ENCODE results near the gene RFX4.
"Not testable (repeated sequence)": the region's sequence is repeated elsewhere in the genome, so short reads cannot be mapped to it uniquely, and the experiment has no call there.

RFX4 gene

GRCh38 chr12:106602076-106602475 lies 19.3 kb downstream of the RFX4 start:
- Histone ChIP-seq H3K4me3 (ENCODE audit: control insufficient read depth in 1 of 7, extremely low read depth in 1 of 7, insufficient read depth in 4 of 7, low read depth in 2 of 7, low read length in 6 of 7) (no peak overlapping the region), H3K27me3 (replicated peaks in 2 of 5; ENCODE audit: control insufficient read depth in 4 of 5, insufficient read depth in 5 of 5, low read length in 4 of 5) (peaks cover 3 to 61% (median 14%) of the 10 kb centered on the region in 5 experiments), H3K27ac (ENCODE audit: insufficient read depth in 1 of 2, low read depth in 1 of 2, low read length in 2 of 2, poor library complexity in 1 of 2, severe bottlenecking in 2 of 2) (no peak overlapping the region), H3K4me1 (ENCODE audit: control extremely low read depth in 1 of 4, control insufficient read depth in 4 of 4, insufficient read depth in 4 of 4, low read length in 3 of 4) (no peaks in the 10 kb centered on the region), H3K9me3 (ENCODE audit: control extremely low read depth in 1 of 5, control insufficient read depth in 4 of 5, insufficient read depth in 2 of 5, low read depth in 1 of 5, low read length in 4 of 5) (no peaks in the 10 kb centered on the region), H3K36me3 (ENCODE audit: control insufficient read depth in 4 of 4, insufficient read depth in 4 of 4, low read length in 3 of 4) (no peaks in the 10 kb centered on the region)
- ChIA-PET POLR2A (no interaction called here), CTCF (no interaction called here)
- DNase-seq = no peak
- WGBS (ENCODE audit: insufficient coverage) = 95% methylated on average over 4 of the region's 4 CpGs

GRCh38 chr12:106605254-106605653 lies 22.4 kb downstream of the RFX4 start:
- H3K4me1 ChIP-seq (ENCODE audit: control extremely low read depth in 1 of 4, control insufficient read depth in 4 of 4, insufficient read depth in 4 of 4, low read length in 3 of 4) = no peaks in the 10 kb centered on the region
- no peak overlapping the region for H3K4me3 ChIP-seq (ENCODE audit: control insufficient read depth in 1 of 7, extremely low read depth in 1 of 7, insufficient read depth in 4 of 7, low read depth in 2 of 7, low read length in 6 of 7)
- ChIA-PET POLR2A (no interaction called here), CTCF (no interaction called here)
- WGBS (ENCODE audit: insufficient coverage) = 100% methylated on average over 2 of the region's 2 CpGs
- no peak for DNase-seq
- H3K36me3 ChIP-seq (ENCODE audit: control insufficient read depth in 4 of 4, insufficient read depth in 4 of 4, low read length in 3 of 4) = no peaks in the 10 kb centered on the region
- H3K27me3 ChIP-seq (replicated peaks in 2 of 5; ENCODE audit: control insufficient read depth in 4 of 5, insufficient read depth in 5 of 5, low read length in 4 of 5) = peaks cover 0 to 42% (median 8%) of the 10 kb centered on the region in 5 experiments
- peaks cover 0 to 1% (median 0%) of the 10 kb centered on the region in 5 experiments for H3K9me3 ChIP-seq (ENCODE audit: control extremely low read depth in 1 of 5, control insufficient read depth in 4 of 5, insufficient read depth in 2 of 5, low read depth in 1 of 5, low read length in 4 of 5)
- no peak overlapping the region for H3K27ac ChIP-seq (ENCODE audit: insufficient read depth in 1 of 2, low read depth in 1 of 2, low read length in 2 of 2, poor library complexity in 1 of 2, severe bottlenecking in 2 of 2)

- H3K27me3 ChIP-seq (replicated peaks in 2 of 5; ENCODE audit: control insufficient read depth in 4 of 5, insufficient read depth in 5 of 5, low read length in 4 of 5); H3K4me1 ChIP-seq (ENCODE audit: control extremely low read depth in 1 of 4, control insufficient read depth in 4 of 4, insufficient read depth in 4 of 4, low read length in 3 of 4); POLR2A ChIA-PET; CTCF ChIA-PET; H3K36me3 ChIP-seq (ENCODE audit: control insufficient read depth in 4 of 4, insufficient read depth in 4 of 4, low read length in 3 of 4); H3K27ac ChIP-seq (ENCODE audit: insufficient read depth in 1 of 2, low read depth in 1 of 2, low read length in 2 of 2, poor library complexity in 1 of 2, severe bottlenecking in 2 of 2); H3K4me3 ChIP-seq (ENCODE audit: control insufficient read depth in 1 of 7, extremely low read depth in 1 of 7, insufficient read depth in 4 of 7, low read depth in 2 of 7, low read length in 6 of 7): not testable (repeated sequence)
- peaks cover 2 to 28% (median 7%) of the 10 kb centered on the region in 5 experiments for H3K9me3 ChIP-seq (ENCODE audit: control extremely low read depth in 1 of 5, control insufficient read depth in 4 of 5, insufficient read depth in 2 of 5, low read depth in 1 of 5, low read length in 4 of 5)
- WGBS (ENCODE audit: insufficient coverage) = 92% methylated on average over 4 of the region's 5 CpGs
- DNase-seq = peak in 1 of 3 donors; percentile 1
Measured at GRCh38 chr12:106620588-106620987, 37.8 kb downstream of the RFX4 start.

- Histone ChIP-seq H3K27me3 (replicated peaks in 2 of 5; ENCODE audit: control insufficient read depth in 4 of 5, insufficient read depth in 5 of 5, low read length in 4 of 5) (peaks cover 0 to 6% (median 0%) of the 10 kb centered on the region in 5 experiments), H3K4me3 (ENCODE audit: control insufficient read depth in 1 of 7, extremely low read depth in 1 of 7, insufficient read depth in 4 of 7, low read depth in 2 of 7, low read length in 6 of 7) (no peak overlapping the region), H3K36me3 (ENCODE audit: control insufficient read depth in 4 of 4, insufficient read depth in 4 of 4, low read length in 3 of 4) (no peaks in the 10 kb centered on the region), H3K9me3 (ENCODE audit: control extremely low read depth in 1 of 5, control insufficient read depth in 4 of 5, insufficient read depth in 2 of 5, low read depth in 1 of 5, low read length in 4 of 5) (peaks cover 2 to 13% (median 3%) of the 10 kb centered on the region in 5 experiments), H3K4me1 (ENCODE audit: control extremely low read depth in 1 of 4, control insufficient read depth in 4 of 4, insufficient read depth in 4 of 4, low read length in 3 of 4) (no peaks in the 10 kb centered on the region), H3K27ac (ENCODE audit: insufficient read depth in 1 of 2, low read depth in 1 of 2, low read length in 2 of 2, poor library complexity in 1 of 2, severe bottlenecking in 2 of 2) (no peak overlapping the region)
- DNase-seq = no peak
- ChIA-PET CTCF (no interaction called here), POLR2A (no interaction called here)
Measured at GRCh38 chr12:106625976-106626375, 43.2 kb downstream of the RFX4 start.

GRCh38 chr12:106629797-106630659 lies 47.2 kb downstream of the RFX4 start:
- no peaks in the 10 kb centered on the region for H3K4me1 ChIP-seq (ENCODE audit: control extremely low read depth in 1 of 4, control insufficient read depth in 4 of 4, insufficient read depth in 4 of 4, low read length in 3 of 4)
- H3K36me3 ChIP-seq (ENCODE audit: control insufficient read depth in 4 of 4, insufficient read depth in 4 of 4, low read length in 3 of 4) = no peaks in the 10 kb centered on the region
- ChIA-PET POLR2A (no interaction called here), CTCF (interaction anchor here (0.5 kb wide), 1 partner anchor 50 kb away, joined by 4 read pairs; no protein-coding TSS in a partner anchor)
- no peaks in the 10 kb centered on the region for H3K9me3 ChIP-seq (ENCODE audit: control extremely low read depth in 1 of 5, control insufficient read depth in 4 of 5, insufficient read depth in 2 of 5, low read depth in 1 of 5, low read length in 4 of 5)
- H3K4me3 ChIP-seq (ENCODE audit: control insufficient read depth in 1 of 7, extremely low read depth in 1 of 7, insufficient read depth in 4 of 7, low read depth in 2 of 7, low read length in 6 of 7) = no peak overlapping the region
- 91% methylated on average over 10 of the region's 12 CpGs for WGBS (ENCODE audit: insufficient coverage)
- H3K27me3 ChIP-seq (replicated peaks in 2 of 5; ENCODE audit: control insufficient read depth in 4 of 5, insufficient read depth in 5 of 5, low read length in 4 of 5) = peaks cover 0 to 22% (median 12%) of the 10 kb centered on the region in 5 experiments
- no peak overlapping the region for H3K27ac ChIP-seq (ENCODE audit: insufficient read depth in 1 of 2, low read depth in 1 of 2, low read length in 2 of 2, poor library complexity in 1 of 2, severe bottlenecking in 2 of 2)
- DNase-seq = no peak

GRCh38 chr12:106631150-106631549 lies 48.3 kb downstream of the RFX4 start:
- no peak overlapping the region for H3K27ac ChIP-seq (ENCODE audit: insufficient read depth in 1 of 2, low read depth in 1 of 2, low read length in 2 of 2, poor library complexity in 1 of 2, severe bottlenecking in 2 of 2)
- no peak overlapping the region for H3K4me3 ChIP-seq (ENCODE audit: control insufficient read depth in 1 of 7, extremely low read depth in 1 of 7, insufficient read depth in 4 of 7, low read depth in 2 of 7, low read length in 6 of 7)
- H3K27me3 ChIP-seq (replicated peaks in 2 of 5; ENCODE audit: control insufficient read depth in 4 of 5, insufficient read depth in 5 of 5, low read length in 4 of 5) = peaks cover 2 to 22% (median 16%) of the 10 kb centered on the region in 5 experiments
- WGBS (ENCODE audit: insufficient coverage) = 73% methylated on average over 3 of the region's 3 CpGs
- ChIA-PET POLR2A (no interaction called here), CTCF (no interaction called here)
- no peaks in the 10 kb centered on the region for H3K9me3 ChIP-seq (ENCODE audit: control extremely low read depth in 1 of 5, control insufficient read depth in 4 of 5, insufficient read depth in 2 of 5, low read depth in 1 of 5, low read length in 4 of 5)
- no peak for DNase-seq
- no peaks in the 10 kb centered on the region for H3K4me1 ChIP-seq (ENCODE audit: control extremely low read depth in 1 of 4, control insufficient read depth in 4 of 4, insufficient read depth in 4 of 4, low read length in 3 of 4)
- no peaks in the 10 kb centered on the region for H3K36me3 ChIP-seq (ENCODE audit: control insufficient read depth in 4 of 4, insufficient read depth in 4 of 4, low read length in 3 of 4)

GRCh38 chr12:106631797-106632196 lies 49.0 kb downstream of the RFX4 start:
- Histone ChIP-seq H3K27ac (ENCODE audit: insufficient read depth in 1 of 2, low read depth in 1 of 2, low read length in 2 of 2, poor library complexity in 1 of 2, severe bottlenecking in 2 of 2) (no peak overlapping the region), H3K27me3 (replicated peaks in 2 of 5; ENCODE audit: control insufficient read depth in 4 of 5, insufficient read depth in 5 of 5, low read length in 4 of 5) (peaks cover 2 to 26% (median 22%) of the 10 kb centered on the region in 5 experiments), H3K9me3 (ENCODE audit: control extremely low read depth in 1 of 5, control insufficient read depth in 4 of 5, insufficient read depth in 2 of 5, low read depth in 1 of 5, low read length in 4 of 5) (no peaks in the 10 kb centered on the region), H3K4me1 (ENCODE audit: control extremely low read depth in 1 of 4, control insufficient read depth in 4 of 4, insufficient read depth in 4 of 4, low read length in 3 of 4) (no peaks in the 10 kb centered on the region), H3K4me3 (ENCODE audit: control insufficient read depth in 1 of 7, extremely low read depth in 1 of 7, insufficient read depth in 4 of 7, low read depth in 2 of 7, low read length in 6 of 7) (no peak overlapping the region), H3K36me3 (ENCODE audit: control insufficient read depth in 4 of 4, insufficient read depth in 4 of 4, low read length in 3 of 4) (no peaks in the 10 kb centered on the region)
- POLR2A ChIA-PET = no interaction called here
- CTCF ChIA-PET = no interaction called here
- 100% methylated on average over 1 of the region's 2 CpGs for WGBS (ENCODE audit: insufficient coverage)
- no peak for DNase-seq
